HepG2 (cell line): ENCODE results near the gene CPEB4. TPM values are rescaled to one million over a fixed set of nuclear protein-coding genes. Genes with fewer than 3 reads are reported as not detected.

Experiments
- CENPX ChIP-seq: sonication (generic); formaldehyde crosslinking; IDR thresholded peaks from 2 replicates; pipeline ENCODE4 v1.9.0; 2021; ENCODE audit warnings: mild to moderate bottlenecking, missing genetic modification reagents, moderate library complexity
- CHD4 ChIP-seq: fragments of 200-600 bp; sonication (generic); IDR thresholded peaks from 2 replicates; pipeline ENCODE4 v1.7.0; 2017; ENCODE audit warnings: mild to moderate bottlenecking, low read length, borderline replicate concordance
- DNMT3B ChIP-seq: conservative IDR thresholded peaks from 2 replicates; pipeline ENCODE4 v1.6.1; 2016; ENCODE audit warnings: missing biosample characterization, control low read depth
- ETV5 ChIP-seq: IDR thresholded peaks from 2 replicates; pipeline ENCODE4 v1.6.1; 2018; ENCODE audit warnings: missing biosample characterization, missing genetic modification reagents, inconsistent platforms, borderline replicate concordance
- GATAD2A ChIP-seq: IDR thresholded peaks from 2 replicates; pipeline ENCODE4 v1.6.1; 2016
- HES4 ChIP-seq: sonication (generic); formaldehyde crosslinking; IDR thresholded peaks from 2 replicates; pipeline ENCODE4 v1.9.0; 2021; ENCODE audit warnings: mild to moderate bottlenecking, missing genetic modification reagents, borderline replicate concordance
- HHEX ChIP-seq: IDR thresholded peaks from 2 replicates; pipeline ENCODE4 v1.6.1; 2016; ENCODE audit warnings: control low read depth
- KLF9 ChIP-seq: IDR thresholded peaks from 2 replicates; pipeline ENCODE4 v1.6.1; 2016; ENCODE audit warnings: low read depth
- MYNN ChIP-seq: sonication (generic); formaldehyde crosslinking; IDR thresholded peaks from 2 replicates; pipeline ENCODE4 v1.4.0; 2020; ENCODE audit warnings: mild to moderate bottlenecking, low read depth, missing genetic modification reagents
- NR2F1 ChIP-seq, 2 experiments: fragments of 450-650 bp in 1 of 2; formaldehyde crosslinking in 1 of 2; IDR thresholded peaks; 2 replicates each; pipeline versions ENCODE4 v1.5.0 to v1.6.1; 2016 to 2020; ENCODE audit warnings: mild to moderate bottlenecking in 1 of 2, missing compliant biosample characterization in 1 of 2, missing genetic modification reagents in 1 of 2, moderate library complexity in 1 of 2
- PAX8 ChIP-seq: sonication (generic); formaldehyde crosslinking; IDR thresholded peaks from 2 replicates; pipeline ENCODE4 v1.8.0; 2022; ENCODE audit warnings: mild to moderate bottlenecking, missing genetic modification reagents, borderline replicate concordance
- PHF8 ChIP-seq: sonication (generic); formaldehyde crosslinking; IDR thresholded peaks from 2 replicates; pipeline ENCODE4 v1.5.0; 2020; ENCODE audit warnings: missing genetic modification reagents
- PRPF4 ChIP-seq: fragments of 200-400 bp; formaldehyde crosslinking; IDR thresholded peaks from 2 replicates; pipeline ENCODE4 v1.6.1; 2016; ENCODE audit warnings: low read length, low read depth; ENCODE audit not compliant: poor library complexity, severe bottlenecking
- SCMH1 ChIP-seq: sonication (generic); formaldehyde crosslinking; IDR thresholded peaks from 2 replicates; pipeline ENCODE4 v1.9.0; 2021; ENCODE audit warnings: missing genetic modification reagents, mild to moderate bottlenecking, borderline replicate concordance
- SETDB1 ChIP-seq: sonication (generic); formaldehyde crosslinking; IDR thresholded peaks from 2 replicates; pipeline ENCODE4 v1.5.1; 2020; ENCODE audit warnings: missing genetic modification reagents, mild to moderate bottlenecking, borderline replicate concordance
- SMAD9 ChIP-seq: sonication (generic); formaldehyde crosslinking; IDR thresholded peaks from 2 replicates; pipeline ENCODE4 v1.5.1; 2020; ENCODE audit warnings: mild to moderate bottlenecking, missing genetic modification reagents
- SMC3 ChIP-seq: IDR thresholded peaks from 2 replicates; pipeline ENCODE4 v1.6.1; 2011; ENCODE audit warnings: low read length, improper control_type of control experiment
- TAF15 ChIP-seq: fragments of 200-400 bp; formaldehyde crosslinking; IDR thresholded peaks from one replicate; pipeline ENCODE4 v1.6.1; 2018; ENCODE audit warnings: mild to moderate bottlenecking, low read depth, low read length; ENCODE audit not compliant: poor library complexity, severe bottlenecking
- TCF7 ChIP-seq: sonication (generic); IDR thresholded peaks from 2 replicates; pipeline ENCODE4 v1.6.1; 2016; ENCODE audit warnings: antibody characterized with exemption, low read depth
- WIZ ChIP-seq: sonication (generic); formaldehyde crosslinking; IDR thresholded peaks from 2 replicates; pipeline ENCODE4 v1.5.1; 2020; ENCODE audit warnings: mild to moderate bottlenecking, missing genetic modification reagents
- YEATS2 ChIP-seq: sonication (generic); formaldehyde crosslinking; IDR thresholded peaks from 2 replicates; pipeline ENCODE4 v1.4.0; 2020; ENCODE audit warnings: missing genetic modification reagents, borderline replicate concordance
- ZBTB1 ChIP-seq: sonication (generic); formaldehyde crosslinking; IDR thresholded peaks from 2 replicates; pipeline ENCODE4 v1.4.0; 2020; ENCODE audit warnings: missing genetic modification reagents, borderline replicate concordance
- ZFP90 ChIP-seq: sonication (generic); formaldehyde crosslinking; IDR thresholded peaks from 2 replicates; pipeline ENCODE4 v1.8.0; 2022; ENCODE audit warnings: missing genetic modification reagents, mild to moderate bottlenecking, inconsistent platforms, borderline replicate concordance
- ZMYM4 ChIP-seq: sonication (generic); formaldehyde crosslinking; IDR thresholded peaks from 2 replicates; pipeline ENCODE4 v1.8.1; 2023; ENCODE audit warnings: mild to moderate bottlenecking, missing genetic modification reagents
- ZNF138 ChIP-seq: sonication (generic); formaldehyde crosslinking; IDR thresholded peaks from 2 replicates; pipeline ENCODE4 v1.5.0; 2020; ENCODE audit warnings: mild to moderate bottlenecking, low read depth, missing genetic modification reagents
- ZNF232 ChIP-seq: sonication (generic); formaldehyde crosslinking; IDR thresholded peaks from 2 replicates; pipeline ENCODE4 v1.4.0; 2020; ENCODE audit warnings: missing genetic modification reagents, borderline replicate concordance
- ZNF30 ChIP-seq: sonication (generic); formaldehyde crosslinking; IDR thresholded peaks from 2 replicates; pipeline ENCODE4 v1.5.0; 2020; ENCODE audit warnings: mild to moderate bottlenecking, missing genetic modification reagents
- ZNF563 ChIP-seq: sonication (generic); formaldehyde crosslinking; IDR thresholded peaks from 2 replicates; pipeline ENCODE4 v1.8.0; 2022; ENCODE audit warnings: mild to moderate bottlenecking, moderate library complexity, missing genetic modification reagents
- ZNF75D ChIP-seq: sonication (generic); formaldehyde crosslinking; IDR thresholded peaks from 2 replicates; pipeline ENCODE4 v1.8.1; 2023; ENCODE audit warnings: missing genetic modification reagents, mild to moderate bottlenecking, borderline replicate concordance
- polyA plus RNA-seq, 8 experiments: library from polyadenylated mRNA; depleted of rRNA in 3 of 8; stranded (reverse) in 7 of 8; unstranded in 1 of 8; fragments of >200 nt; fragmentation: Illumina TruSeq in 4 of 8; extraction: Trizol in 4 of 8; gene quantifications; 2 replicates each; pipeline versions ENCODE4 v1.2.1 to v1.2.3, GENCODE V29; 2011 to 2016; ENCODE audit warnings: low read depth in 4 of 8, missing spikeins in 1 of 8, mixed read lengths in 1 of 8; ENCODE audit not compliant: insufficient read depth in 1 of 8
- total RNA-seq, 5 experiments: library from RNA; depleted of rRNA; stranded (reverse); fragments of >200 nt; fragmentation: Illumina TruSeq; extraction: Trizol; gene quantifications; 2 replicates each; pipeline ENCODE4 v1.2.3, GENCODE V29; 2016; ENCODE audit warnings: low read depth in 1 of 5
- TF ChIP-seq, protein P1 (sequence below): sonication (generic); formaldehyde crosslinking; IDR thresholded peaks from 2 replicates; pipeline ENCODE4 v1.5.0; 2020; ENCODE audit warnings: missing genetic modification reagents
- TF ChIP-seq, protein P2 (sequence below): sonication (generic); formaldehyde crosslinking; IDR thresholded peaks from 2 replicates; pipeline ENCODE4 v1.8.1; 2023; ENCODE audit warnings: missing genetic modification reagents, mild to moderate bottlenecking, borderline replicate concordance

CPEB4 gene
- total and polyA plus RNA-seq, 2 of the 13 experiments (the other 11 are each of a cell fraction or from before 2014, with no cell fraction given): 7.7 to 26.7 TPM

GRCh38 chr5:173887610-173888472 is at the start of gene CPEB4 (continued):
- TF ChIP-seq TAF15: no peak
- no peak for TF ChIP-seq PAX8 (CRISPR knock-in tag)
- TF ChIP-seq HHEX (CRISPR knock-in tag): no peak
- no peak for TF ChIP-seq SETDB1 (CRISPR knock-in tag)
- peak; percentile 49 for TF ChIP-seq PHF8 (CRISPR knock-in tag)
- no peak for TF ChIP-seq KLF9 (CRISPR knock-in tag)
- TF ChIP-seq ZNF563: 0 out of 2 replicates have a peak, but pooled peaks have one; percentile 26
- TF ChIP-seq TCF7: no peak
- no peak for TF ChIP-seq SMAD9 (CRISPR knock-in tag)
- TF ChIP-seq ZNF138 (CRISPR knock-in tag): no peak
- no peak for TF ChIP-seq WIZ (CRISPR knock-in tag)
- no peak for TF ChIP-seq ZFP90 (CRISPR knock-in tag)
- no peak for TF ChIP-seq HES4 (CRISPR knock-in tag)
- no peak for TF ChIP-seq NR2F1 (CRISPR knock-in tag; IDR thresholded peaks at IDR 0.05)
- TF ChIP-seq, protein P1, sequence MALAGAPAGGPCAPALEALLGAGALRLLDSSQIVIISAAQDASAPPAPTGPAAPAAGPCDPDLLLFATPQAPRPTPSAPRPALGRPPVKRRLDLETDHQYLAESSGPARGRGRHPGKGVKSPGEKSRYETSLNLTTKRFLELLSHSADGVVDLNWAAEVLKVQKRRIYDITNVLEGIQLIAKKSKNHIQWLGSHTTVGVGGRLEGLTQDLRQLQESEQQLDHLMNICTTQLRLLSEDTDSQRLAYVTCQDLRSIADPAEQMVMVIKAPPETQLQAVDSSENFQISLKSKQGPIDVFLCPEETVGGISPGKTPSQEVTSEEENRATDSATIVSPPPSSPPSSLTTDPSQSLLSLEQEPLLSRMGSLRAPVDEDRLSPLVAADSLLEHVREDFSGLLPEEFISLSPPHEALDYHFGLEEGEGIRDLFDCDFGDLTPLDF (CRISPR knock-in tag): 0 out of 2 replicates have a peak, but pooled peaks have one; percentile 12
- TF ChIP-seq SCMH1 (CRISPR knock-in tag): no peak
- TF ChIP-seq, protein P2, sequence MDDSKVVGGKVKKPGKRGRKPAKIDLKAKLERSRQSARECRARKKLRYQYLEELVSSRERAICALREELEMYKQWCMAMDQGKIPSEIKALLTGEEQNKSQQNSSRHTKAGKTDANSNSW (CRISPR knock-in tag): no peak
- no peak for TF ChIP-seq DNMT3B (CRISPR knock-in tag)
- no peak for TF ChIP-seq CHD4
- TF ChIP-seq ZNF30 (CRISPR knock-in tag): no peak
- peak; percentile 17; the same call in 1 of the 2 replicates for TF ChIP-seq GATAD2A (CRISPR knock-in tag)
- TF ChIP-seq CENPX (CRISPR knock-in tag): no peak
- TF ChIP-seq YEATS2 (CRISPR knock-in tag): no peak; the same call in 1 of the 2 replicates
- TF ChIP-seq ZNF232 (CRISPR knock-in tag): no peak
- peak; percentile 89 for TF ChIP-seq ZMYM4 (CRISPR knock-in tag)
- no peak for TF ChIP-seq ZBTB1
- peak; percentile 95 for TF ChIP-seq ETV5
- TF ChIP-seq SMC3: no peak
- no peak; the same call in 1 of the 2 replicates for TF ChIP-seq MYNN (CRISPR knock-in tag)
- no peak for TF ChIP-seq ZNF75D (CRISPR knock-in tag)
- TF ChIP-seq PRPF4: peak; percentile 82
